HepG2 (cell line): Measurements from ENCODE around the gene NRDC. TPM values are rescaled to one million over a fixed set of nuclear protein-coding genes. Genes with fewer than 3 reads are reported as not detected.
A peak's percentile ranks its signal among the peaks of the same experiment; 100 is the strongest.

Experiments used
- ATAC-seq: fragments of 200-7000 bp; cut with Tn5 transposase; 3 replicates; pipeline ENCODE4 v1.9.1; 2020; ENCODE audit warnings: mild to moderate bottlenecking, moderate library complexity
- BruUV-seq: library from RNA; stranded (reverse); fragments of 400-500 nt; replicated peaks from 2 replicates; lab custom pipeline; 2021; lab: Mats Ljungman, UMichigan
- CTCF ChIA-PET: fragments of 300-600 bp; formaldehyde crosslinking; extraction: SDS; loops from one replicate; lab custom pipeline; 2021; ENCODE audit warnings: low total read pairs, inconsistent platforms, low intra/inter-chr PET ratio; lab: Yijun Ruan, JAX
- POLR2A ChIA-PET: fragments of 350-600 bp; sonication (Branson Sonifier 250); formaldehyde crosslinking; loops from one replicate; lab custom pipeline; 2020; ENCODE audit warnings: antibody characterized with exemption, inconsistent platforms; lab: Yijun Ruan, JAX
- DNase-seq: peaks from one replicate; pipeline ENCODE4 v3.0.0-alpha.2; 2015; ENCODE audit warnings: low spot score
- FAIRE-seq: peaks from 3 replicates; lab custom pipeline; 2011; peaks lifted over from hg19 to GRCh38; lab: Jason Lieb, UNC
- H2AFZ ChIP-seq: one replicate; pipeline ENCODE4 v1.6.1; 2011; ENCODE audit warnings: low read length, inconsistent platforms
- H3K27ac ChIP-seq: fragments of 300-600 bp; 3 replicates; pipeline ENCODE4 v1.8.0; 2011; ENCODE audit warnings: mixed run types, mild to moderate bottlenecking, mixed read lengths, low read length, inconsistent platforms; ENCODE audit not compliant: insufficient read depth; ENCODE audit errors: extremely low read length
- H3K27me3 ChIP-seq, 2 experiments: fragments of 200-600 bp in 1 of 2; 2 replicates in 1 of 2; 3 replicates in 1 of 2; pipeline versions ENCODE4 v1.6.0 to v1.8.0; 2011; ENCODE audit warnings: low read length in 2 of 2, mild to moderate bottlenecking in 2 of 2, moderate library complexity in 2 of 2, inconsistent platforms in 1 of 2; ENCODE audit not compliant: insufficient read depth in 2 of 2, control insufficient read depth in 1 of 2
- H3K36me3 ChIP-seq, 2 experiments: fragments of 200-600 bp in 1 of 2; replicated peaks in 1 of 2; 2 replicates in 1 of 2; 3 replicates in 1 of 2; pipeline versions ENCODE4 v1.5.1 to v1.8.0; 2011; ENCODE audit warnings: low read length in 2 of 2, inconsistent platforms in 1 of 2; ENCODE audit not compliant: insufficient read depth in 2 of 2, control insufficient read depth in 1 of 2
- H3K4me1 ChIP-seq: 2 replicates; pipeline ENCODE4 v1.5.1; 2012; ENCODE audit warnings: low read length, inconsistent platforms; ENCODE audit not compliant: insufficient read depth
- H3K4me2 ChIP-seq: 2 replicates; pipeline ENCODE4 v1.6.0; 2011; ENCODE audit warnings: low read depth, low read length, inconsistent platforms
- H3K4me3 ChIP-seq, 3 experiments: fragments of 200-600 bp in 1 of 3; sonication (generic), shearing (Covaris generic) in 1 of 3; replicated peaks in 1 of 3; 2 replicates each; pipeline ENCODE4 v1.5.1; 2011 to 2016; ENCODE audit warnings: low read length in 3 of 3, inconsistent platforms in 2 of 3, low read depth in 2 of 3, mild to moderate bottlenecking in 2 of 3, control low read depth in 1 of 3, mixed read lengths in 1 of 3; ENCODE audit not compliant: insufficient read depth in 1 of 3
- H3K79me2 ChIP-seq: one replicate; pipeline ENCODE4 v1.6.1; 2011; ENCODE audit warnings: low read length, inconsistent platforms; ENCODE audit not compliant: insufficient read depth
- H3K9ac ChIP-seq: 2 replicates; pipeline ENCODE4 v1.6.0; 2011; ENCODE audit warnings: mild to moderate bottlenecking, low read depth, low read length, inconsistent platforms; ENCODE audit not compliant: insufficient read depth
- H3K9me3 ChIP-seq: 2 replicates; pipeline ENCODE4 v1.5.1; 2012; ENCODE audit warnings: mild to moderate bottlenecking, low read length
- H4K20me1 ChIP-seq: 2 replicates; pipeline ENCODE4 v1.6.0; 2011; ENCODE audit warnings: inconsistent platforms, mild to moderate bottlenecking, low read length, moderate library complexity; ENCODE audit not compliant: insufficient read depth
- ATF4 ChIP-seq, 2 experiments: fragments of 450-650 bp in 1 of 2; sonication (generic) in 1 of 2; formaldehyde crosslinking; IDR thresholded peaks; 2 replicates each; pipeline versions ENCODE4 v1.5.0 to v1.8.0; 2020 to 2022; ENCODE audit warnings: mild to moderate bottlenecking in 1 of 2, missing genetic modification reagents in 1 of 2
- CEBPB ChIP-seq: IDR thresholded peaks from 2 replicates; pipeline ENCODE4 v1.6.1; 2011; ENCODE audit warnings: low read depth, low read length, improper control_type of control experiment, borderline replicate concordance
- CEBPG ChIP-seq: IDR thresholded peaks from 2 replicates; pipeline ENCODE4 v1.6.1; 2016
- HINFP ChIP-seq: sonication (generic); formaldehyde crosslinking; IDR thresholded peaks from 2 replicates; pipeline ENCODE4 v1.4.0; 2020; ENCODE audit warnings: low read depth, mild to moderate bottlenecking, missing genetic modification reagents
- WGBS: methylation state at CpG from one replicate; pipeline ENCODE4 v1.1.6; 2017; ENCODE audit warnings: low lambda C conversion rate; 5-methylcytosine and 5-hydroxymethylcytosine counted together
- in situ Hi-C: cut with HindIII; loops from 2 replicates; pipeline ENCODE4 v1.10.0; 2017; ENCODE audit warnings: low pct_unique_long_range_greater_than_20kb; ENCODE audit not compliant: extremely low pct_ligation_motif_present
- intact Hi-C: fragments of 100-400 bp; cut with micrococcal nuclease; formaldehyde crosslinking; loops from one replicate; pipeline ENCODE4 v1.10.0; 2022; ENCODE audit not compliant: unreplicated experiment
- polyA plus RNA-seq, 8 experiments: library from polyadenylated mRNA; depleted of rRNA in 3 of 8; stranded (reverse) in 7 of 8; unstranded in 1 of 8; fragments of >200 nt; fragmentation: Illumina TruSeq in 4 of 8; extraction: Trizol in 4 of 8; gene quantifications; 2 replicates each; pipeline versions ENCODE4 v1.2.1 to v1.2.3, GENCODE V29; 2011 to 2016; ENCODE audit warnings: low read depth in 4 of 8, missing spikeins in 1 of 8, mixed read lengths in 1 of 8; ENCODE audit not compliant: insufficient read depth in 1 of 8
- total RNA-seq, 5 experiments: library from RNA; depleted of rRNA; stranded (reverse); fragments of >200 nt; fragmentation: Illumina TruSeq; extraction: Trizol; gene quantifications; 2 replicates each; pipeline ENCODE4 v1.2.3, GENCODE V29; 2016; ENCODE audit warnings: low read depth in 1 of 5

NRDC gene
- total and polyA plus RNA-seq, 2 of the 13 experiments (the other 11 are each of a cell fraction or from before 2014, with no cell fraction given) = 57.6 to 64.9 TPM

GRCh38 chr1:51907079-51907702 lies 28.7 kb upstream of the NRDC start:
- 29% methylated on average over 4 of the region's 4 CpGs for WGBS
- H3K79me2 ChIP-seq = no peaks in the 10 kb centered on the region
- ATAC-seq (peak; percentile 23; the same call in 1 of the 3 replicates), DNase-seq (no peak), FAIRE-seq (no peak)
- ChIA-PET POLR2A (no interaction called here), CTCF (no interaction called here)
- no peaks in the 10 kb centered on the region for H3K36me3 ChIP-seq
- in situ Hi-C loops (loop anchor here (5.0 kb wide), 1 partner anchor 90 kb away; no protein-coding TSS in a partner anchor), intact Hi-C loops (no loop called here)
- no peak overlapping the region for H3K9ac ChIP-seq
- no peak overlapping the region; the same call in 1 of the 2 replicates for H3K4me2 ChIP-seq
- no peaks in the 10 kb centered on the region for H3K9me3 ChIP-seq
- no peak overlapping the region for H3K27ac ChIP-seq
- BruUV-seq = no TSS peak
- H3K27me3 ChIP-seq = peaks cover 0 to 22% of the 10 kb centered on the region in 2 experiments; a peak in 2 of 5 replicates
- TF ChIP-seq HINFP (CRISPR knock-in tag) (no peak), ATF4 (CRISPR knock-in tag; IDR thresholded peaks at IDR 0.05) (peak in 1 of 2 experiments; percentile 49; a peak in 1 of 4 replicates), CEBPB (peak; percentile 87), CEBPG (peak; percentile 47; the same call in 1 of the 2 replicates)
- H4K20me1 ChIP-seq = no peaks in the 10 kb centered on the region
- H3K4me3 ChIP-seq = no peak overlapping the region
- no peaks in the 10 kb centered on the region for H3K4me1 ChIP-seq
- no peak overlapping the region for H2AFZ ChIP-seq
